PFSK-1 (cell line): ENCODE measurements around the gene BZW2.

Experiments
- FOXP2 ChIP-seq: optimal IDR thresholded peaks from 2 replicates; pipeline ENCODE3; 2011; ENCODE audit warnings: borderline replicate concordance, control low read depth, inconsistent platforms; ENCODE audit not compliant: insufficient read depth; ENCODE audit errors: extremely low read length, extremely low read depth
- POLR2AphosphoS5 ChIP-seq: IDR thresholded peaks from 2 replicates; pipeline ENCODE4 v1.6.1; 2012; ENCODE audit warnings: low read depth, mild to moderate bottlenecking, control low read depth, low read length, moderate library complexity
- SIN3A ChIP-seq: IDR thresholded peaks from 2 replicates; pipeline ENCODE4 v1.6.1; 2012; ENCODE audit warnings: mild to moderate bottlenecking, low read length, moderate library complexity, borderline replicate concordance; ENCODE audit not compliant: insufficient read depth
- TAF1 ChIP-seq: IDR thresholded peaks from 2 replicates; pipeline ENCODE4 v1.6.1; 2012; ENCODE audit warnings: low read length, control low read depth, borderline replicate concordance; ENCODE audit not compliant: insufficient read depth
- TF ChIP-seq, protein P1 (sequence below), 2 experiments: IDR thresholded peaks; 2 replicates each; pipeline versions ENCODE4 v1.6.1 to v1.8.0; 2011 to 2012; ENCODE audit warnings: low read depth in 2 of 2, low read length in 2 of 2, control low read depth in 1 of 2, inconsistent platforms in 1 of 2, mild to moderate bottlenecking in 1 of 2, moderate library complexity in 1 of 2; ENCODE audit not compliant: insufficient read depth in 1 of 2

GRCh38 chr7:16698200-16698905 is 52.4 kb downstream of the BZW2 start:
- TF ChIP-seq POLR2AphosphoS5 (no peak), TAF1 (no peak), SIN3A (no peak), FOXP2 (no peak)
- TF ChIP-seq, protein P1, sequence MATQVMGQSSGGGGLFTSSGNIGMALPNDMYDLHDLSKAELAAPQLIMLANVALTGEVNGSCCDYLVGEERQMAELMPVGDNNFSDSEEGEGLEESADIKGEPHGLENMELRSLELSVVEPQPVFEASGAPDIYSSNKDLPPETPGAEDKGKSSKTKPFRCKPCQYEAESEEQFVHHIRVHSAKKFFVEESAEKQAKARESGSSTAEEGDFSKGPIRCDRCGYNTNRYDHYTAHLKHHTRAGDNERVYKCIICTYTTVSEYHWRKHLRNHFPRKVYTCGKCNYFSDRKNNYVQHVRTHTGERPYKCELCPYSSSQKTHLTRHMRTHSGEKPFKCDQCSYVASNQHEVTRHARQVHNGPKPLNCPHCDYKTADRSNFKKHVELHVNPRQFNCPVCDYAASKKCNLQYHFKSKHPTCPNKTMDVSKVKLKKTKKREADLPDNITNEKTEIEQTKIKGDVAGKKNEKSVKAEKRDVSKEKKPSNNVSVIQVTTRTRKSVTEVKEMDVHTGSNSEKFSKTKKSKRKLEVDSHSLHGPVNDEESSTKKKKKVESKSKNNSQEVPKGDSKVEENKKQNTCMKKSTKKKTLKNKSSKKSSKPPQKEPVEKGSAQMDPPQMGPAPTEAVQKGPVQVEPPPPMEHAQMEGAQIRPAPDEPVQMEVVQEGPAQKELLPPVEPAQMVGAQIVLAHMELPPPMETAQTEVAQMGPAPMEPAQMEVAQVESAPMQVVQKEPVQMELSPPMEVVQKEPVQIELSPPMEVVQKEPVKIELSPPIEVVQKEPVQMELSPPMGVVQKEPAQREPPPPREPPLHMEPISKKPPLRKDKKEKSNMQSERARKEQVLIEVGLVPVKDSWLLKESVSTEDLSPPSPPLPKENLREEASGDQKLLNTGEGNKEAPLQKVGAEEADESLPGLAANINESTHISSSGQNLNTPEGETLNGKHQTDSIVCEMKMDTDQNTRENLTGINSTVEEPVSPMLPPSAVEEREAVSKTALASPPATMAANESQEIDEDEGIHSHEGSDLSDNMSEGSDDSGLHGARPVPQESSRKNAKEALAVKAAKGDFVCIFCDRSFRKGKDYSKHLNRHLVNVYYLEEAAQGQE (IDR thresholded peaks at IDR 0.05; ENCODE audit: insufficient read depth in 1 of 2, low read depth in 2 of 2, low read length in 2 of 2), result no peak
